Mesenchymal stem cell (in vitro differentiated cells and primary cell): ENCODE data around the gene KLHL28.

ENCODE experiments used
- DNase-seq: peaks from one replicate; pipeline ENCODE4 v3.0.0-alpha.2; 2013
- H2AFZ ChIP-seq: one replicate; pipeline ENCODE4 v1.6.1; 2013; ENCODE audit warnings: low read depth, mild to moderate bottlenecking, control low read depth, inconsistent platforms, low read length, moderate library complexity
- H2AK5ac ChIP-seq: 2 replicates; pipeline ENCODE4 v1.6.1; 2013; ENCODE audit warnings: low read length, moderate library complexity, mild to moderate bottlenecking, inconsistent platforms; ENCODE audit not compliant: severe bottlenecking
- H2BK120ac ChIP-seq: one replicate; pipeline ENCODE4 v1.6.1; 2013; ENCODE audit warnings: low read depth, mild to moderate bottlenecking, inconsistent platforms, low read length, moderate library complexity
- H2BK12ac ChIP-seq, 2 experiments: one replicate each; pipeline ENCODE4 v1.6.1; 2013; ENCODE audit warnings: inconsistent platforms in 2 of 2, low read length in 2 of 2, mild to moderate bottlenecking in 2 of 2, moderate library complexity in 2 of 2, control low read depth in 1 of 2
- H2BK15ac ChIP-seq: one replicate; pipeline ENCODE4 v1.6.1; 2013; ENCODE audit warnings: mild to moderate bottlenecking, low read depth, inconsistent platforms; ENCODE audit not compliant: poor library complexity, severe bottlenecking
- H2BK5ac ChIP-seq: 2 replicates; pipeline ENCODE4 v1.6.1; 2013; ENCODE audit warnings: low read depth, mild to moderate bottlenecking, low read length, control low read depth, inconsistent platforms; ENCODE audit not compliant: poor library complexity, severe bottlenecking
- H3K14ac ChIP-seq, 2 experiments: one replicate each; pipeline ENCODE4 v1.6.1; 2013; ENCODE audit warnings: inconsistent platforms in 2 of 2, low read length in 2 of 2, control low read depth in 1 of 2, mild to moderate bottlenecking in 1 of 2, moderate library complexity in 1 of 2
- H3K18ac ChIP-seq, 2 experiments: one replicate each; pipeline ENCODE4 v1.6.1; 2013; ENCODE audit warnings: inconsistent platforms in 2 of 2, low read length in 2 of 2, control low read depth in 1 of 2, low read depth in 1 of 2, mild to moderate bottlenecking in 1 of 2
- H3K23ac ChIP-seq, 2 experiments: one replicate each; pipeline ENCODE4 v1.6.1; 2013; ENCODE audit warnings: inconsistent platforms in 2 of 2, low read length in 2 of 2, mild to moderate bottlenecking in 2 of 2, moderate library complexity in 2 of 2, control low read depth in 1 of 2
- H3K27ac ChIP-seq: 2 replicates; pipeline ENCODE4 v1.5.1; 2013; ENCODE audit warnings: mild to moderate bottlenecking, moderate library complexity, low read length, control low read depth, inconsistent platforms; ENCODE audit not compliant: poor library complexity, severe bottlenecking
- H3K27me3 ChIP-seq, 2 experiments: 2 replicates each; pipeline versions ENCODE4 v1.6.1 to v1.7.0; 2013; ENCODE audit warnings: low read length in 2 of 2, mild to moderate bottlenecking in 2 of 2, moderate library complexity in 2 of 2, control low read depth in 1 of 2, inconsistent platforms in 1 of 2; ENCODE audit not compliant: control insufficient read depth in 1 of 2, insufficient read depth in 1 of 2
- H3K36me3 ChIP-seq, 2 experiments: 2 replicates each; pipeline versions ENCODE4 v1.6.1 to v1.7.0; 2013; ENCODE audit warnings: low read length in 2 of 2, control low read depth in 1 of 2, inconsistent platforms in 1 of 2, low read depth in 1 of 2, mild to moderate bottlenecking in 1 of 2; ENCODE audit not compliant: insufficient read depth in 2 of 2, control insufficient read depth in 1 of 2
- H3K4ac ChIP-seq, 2 experiments: one replicate each; pipeline ENCODE4 v1.6.1; 2013; ENCODE audit warnings: inconsistent platforms in 2 of 2, low read length in 2 of 2, mild to moderate bottlenecking in 2 of 2, moderate library complexity in 2 of 2, control low read depth in 1 of 2, low read depth in 1 of 2
- H3K4me1 ChIP-seq: 2 replicates; pipeline ENCODE4 v1.6.1; 2013; ENCODE audit warnings: low read depth, low read length, control low read depth; ENCODE audit not compliant: control insufficient read depth, insufficient read depth
- H3K4me2 ChIP-seq: 2 replicates; pipeline ENCODE4 v1.6.1; 2013; ENCODE audit warnings: low read length, mild to moderate bottlenecking, inconsistent platforms; ENCODE audit not compliant: poor library complexity, severe bottlenecking
- H3K4me3 ChIP-seq, 2 experiments: 2 replicates each; pipeline versions ENCODE4 v1.5.1 to v1.7.0; 2013; ENCODE audit warnings: low read length in 2 of 2, mild to moderate bottlenecking in 2 of 2, control low read depth in 1 of 2, low read depth in 1 of 2; ENCODE audit not compliant: insufficient read depth in 1 of 2
- H3K79me1 ChIP-seq: replicated peaks from 2 replicates; pipeline ENCODE4 v1.6.1; 2013; ENCODE audit warnings: mild to moderate bottlenecking, control low read depth, low read length, inconsistent platforms; ENCODE audit not compliant: poor library complexity, severe bottlenecking
- H3K9ac ChIP-seq: 2 replicates; pipeline ENCODE4 v1.7.0; 2013; ENCODE audit warnings: mild to moderate bottlenecking, low read length, moderate library complexity
- H3K9me3 ChIP-seq: 2 replicates; pipeline ENCODE4 v1.7.0; 2013; ENCODE audit warnings: mild to moderate bottlenecking, low read length; ENCODE audit not compliant: control insufficient read depth
- H4K8ac ChIP-seq: one replicate; pipeline ENCODE4 v1.6.1; 2013; ENCODE audit warnings: inconsistent platforms, mild to moderate bottlenecking, low read length, moderate library complexity
- H4K91ac ChIP-seq: one replicate; pipeline ENCODE4 v1.6.1; 2013; ENCODE audit warnings: mild to moderate bottlenecking, low read length, inconsistent platforms
- whole genome bisulfite sequencing: methylation state at CpG from one replicate; pipeline ENCODE4 v1.1.7; 2013; ENCODE audit warnings: mixed read lengths; 5-methylcytosine and 5-hydroxymethylcytosine counted together

Gene KLHL28

GRCh38 chr14:44945264-44945663, 16.5 kb downstream of the KLHL28 start:
- Histone ChIP-seq H3K27me3 (no peaks in the 10 kb centered on the region), H3K4me3 (peak overlapping the region in 1 of 2 experiments; percentile 52), H2AFZ (no peak overlapping the region), H3K27ac (no peak overlapping the region), H3K79me1 (peaks cover 15% of the 10 kb centered on the region), H3K9me3 (peaks cover 5% of the 10 kb centered on the region), H2BK120ac (no peak overlapping the region), H4K91ac (no peak overlapping the region), H3K4ac (no peak overlapping the region), H4K8ac (no peak overlapping the region), H3K14ac (no peak overlapping the region), H3K23ac (no peak overlapping the region), H3K4me1 (no peaks in the 10 kb centered on the region), H3K18ac (no peak overlapping the region), H2AK5ac (no peak overlapping the region), H2BK15ac (no peak overlapping the region), H3K4me2 (no peak overlapping the region), H2BK12ac (no peak overlapping the region), H3K36me3 (peaks cover 2 to 52% of the 10 kb centered on the region in 2 experiments), H2BK5ac (no peak overlapping the region), H3K9ac (peak overlapping the region; percentile 53)
- 86% methylated on average over 4 of the region's 4 CpGs for WGBS
- DNase-seq, result no peak

- Histone ChIP-seq H3K4me3 (no peak overlapping the region), H2BK15ac (no peak overlapping the region), H3K23ac (no peak overlapping the region), H2AFZ (no peak overlapping the region), H3K14ac (no peak overlapping the region), H3K27me3 (no peaks in the 10 kb centered on the region), H3K4me1 (no peaks in the 10 kb centered on the region), H3K9me3 (peaks cover 5% of the 10 kb centered on the region), H3K36me3 (peaks cover 3 to 58% of the 10 kb centered on the region in 2 experiments), H3K27ac (no peak overlapping the region), H3K4me2 (no peak overlapping the region), H2AK5ac (no peak overlapping the region), H3K4ac (no peak overlapping the region), H3K79me1 (peaks cover 23% of the 10 kb centered on the region), H4K8ac (no peak overlapping the region), H2BK12ac (no peak overlapping the region), H3K9ac (peak overlapping the region; percentile 51), H4K91ac (no peak overlapping the region), H3K18ac (no peak overlapping the region), H2BK5ac (no peak overlapping the region), H2BK120ac (no peak overlapping the region)
- no peak for DNase-seq
Observed at GRCh38 chr14:44944107-44944506, 17.6 kb downstream of the KLHL28 start.

- Histone ChIP-seq H3K79me1 (peaks cover 27% of the 10 kb centered on the region), H2BK5ac (no peak overlapping the region), H3K27ac (no peak overlapping the region), H3K27me3 (no peaks in the 10 kb centered on the region), H2BK15ac (no peak overlapping the region), H2AK5ac (no peak overlapping the region), H2AFZ (no peak overlapping the region), H2BK120ac (no peak overlapping the region), H3K18ac (no peak overlapping the region), H3K4me1 (no peaks in the 10 kb centered on the region), H3K36me3 (peaks cover 10 to 67% of the 10 kb centered on the region in 2 experiments), H3K4me2 (no peak overlapping the region), H3K4ac (no peak overlapping the region), H3K23ac (no peak overlapping the region), H3K9ac (no peak overlapping the region), H4K8ac (no peak overlapping the region), H3K9me3 (peaks cover 5% of the 10 kb centered on the region), H2BK12ac (no peak overlapping the region), H4K91ac (no peak overlapping the region), H3K4me3 (no peak overlapping the region), H3K14ac (no peak overlapping the region)
- DNase-seq, result no peak
- whole genome bisulfite sequencing, result 100% methylated on average over 1 of the region's 1 CpG
Observed at GRCh38 chr14:44942436-44942835, 19.3 kb downstream of the KLHL28 start.

GRCh38 chr14:44941591-44941990, 20.2 kb downstream of the KLHL28 start:
- no peak overlapping the region for H3K9ac ChIP-seq
- WGBS, result over 99% methylated on average over 2 of the region's 2 CpGs
- H4K91ac ChIP-seq, result no peak overlapping the region
- H4K8ac ChIP-seq, result no peak overlapping the region
- H3K4me2 ChIP-seq, result no peak overlapping the region
- no peak for DNase-seq
- H3K27ac ChIP-seq, result no peak overlapping the region
- peaks cover 10 to 67% of the 10 kb centered on the region in 2 experiments for H3K36me3 ChIP-seq
- H3K9me3 ChIP-seq, result no peaks in the 10 kb centered on the region
- no peak overlapping the region for H3K14ac ChIP-seq
- no peak overlapping the region for H3K23ac ChIP-seq
- no peak overlapping the region for H3K4ac ChIP-seq
- no peak overlapping the region for H3K18ac ChIP-seq
- H2BK120ac ChIP-seq, result no peak overlapping the region
- H2BK5ac ChIP-seq, result no peak overlapping the region
- H2AFZ ChIP-seq, result no peak overlapping the region
- H3K27me3 ChIP-seq, result no peaks in the 10 kb centered on the region
- H2BK12ac ChIP-seq, result no peak overlapping the region
- peaks cover 25% of the 10 kb centered on the region for H3K79me1 ChIP-seq
- H3K4me1 ChIP-seq, result no peaks in the 10 kb centered on the region
- no peak overlapping the region for H3K4me3 ChIP-seq
- no peak overlapping the region for H2BK15ac ChIP-seq
- no peak overlapping the region for H2AK5ac ChIP-seq
